H4 (cell line): ENCODE results near the gene SCO2. TPM values are rescaled to one million over a fixed set of nuclear protein-coding genes. Genes with fewer than 3 reads are reported as not detected.

ENCODE experiments used
- DNase-seq: peaks from one replicate; pipeline ENCODE4 v3.0.0-alpha.2; 2015; ENCODE audit warnings: low spot score
- total RNA-seq: library from RNA; depleted of rRNA; stranded (reverse); fragments of >200 nt; shearing (Covaris generic); gene quantifications from 2 replicates; pipeline ENCODE4 v1.2.3, GENCODE V29; 2014; rRNA removed

Gene SCO2
- total RNA-seq, 1 experiment from 2014 or later = 1.3 TPM

GRCh38 chr22:50476868-50477267 lies 48.5 kb downstream of the SCO2 start:
- no peak for DNase-seq

- no peak for DNase-seq
Measured at GRCh38 chr22:50475652-50476002, 49.8 kb downstream of the SCO2 start.

GRCh38 chr22:50474710-50475651 lies 50.4 kb downstream of the SCO2 start, which contains the start of gene SBF1:
Gene SBF1 (minus strand): TSS chr22:50475035. CDS start chr22:50474840, 195 bp downstream.
- peak; percentile 77 for DNase-seq

GRCh38 chr22:50473855-50474671 lies 51.3 kb downstream of the SCO2 start:
- peak; percentile 36 for DNase-seq

Other genes with a start within 250 kb of the SCO2 start
- gene PLXNB2, start 218.0 kb downstream of the SCO2 start, total RNA-seq = 42.4 and 53.2 TPM in 2 replicates
- 0.35 and 1.3 TPM in 2 replicates for gene DENND6B, start 198.6 kb downstream of the SCO2 start, total RNA-seq
- 22.9 and 32.1 TPM in 2 replicates for gene PPP6R2, start 182.3 kb downstream of the SCO2 start, total RNA-seq
- gene SBF1, start 50.6 kb downstream of the SCO2 start, total RNA-seq = 29.1 and 33.9 TPM in 2 replicates
- gene ADM2, start 44.1 kb downstream of the SCO2 start, total RNA-seq = 0.17 and 0.39 TPM in 2 replicates
- not detected in 2 replicates for gene MIOX, start 38.7 kb downstream of the SCO2 start, total RNA-seq
- 8.6 and 9.4 TPM in 2 replicates for gene LMF2, start 17.9 kb downstream of the SCO2 start, total RNA-seq
- 39.0 and 76.8 TPM in 2 replicates for gene NCAPH2, start 17.4 kb downstream of the SCO2 start, total RNA-seq
- 0.39 and 0.68 TPM in 2 replicates for gene TYMP, start 4.4 kb upstream of the SCO2 start, total RNA-seq
- 0.18 and 0.48 TPM in 2 replicates for gene KLHDC7B, start 20.3 kb upstream of the SCO2 start, total RNA-seq
- gene SYCE3, start 37.3 kb upstream of the SCO2 start, total RNA-seq = not detected in 2 replicates
- gene CPT1B, start 52.8 kb upstream of the SCO2 start, total RNA-seq = 2.0 and 2.4 TPM in 2 replicates
- 9.4 and 12.1 TPM in 2 replicates for gene CHKB, start 57.3 kb upstream of the SCO2 start, total RNA-seq
- gene MAPK8IP2, start 75.2 kb upstream of the SCO2 start, total RNA-seq = 0.29 and 0.41 TPM in 2 replicates
- gene ARSA, start 102.6 kb upstream of the SCO2 start, total RNA-seq = 8.4 and 9.3 TPM in 2 replicates
- 0.19 and 0.62 TPM in 2 replicates for gene SHANK3, start 147.2 kb upstream of the SCO2 start, total RNA-seq
- gene ACR, start 212.6 kb upstream of the SCO2 start, total RNA-seq = not detected in 2 replicates